Aorta (tissue), 5 donors: ENCODE measurements around the gene SLC49A4. TPM values are rescaled to one million over a fixed set of nuclear protein-coding genes. Genes with fewer than 3 reads are reported as not detected.

Source experiments
- ATAC-seq: fragments of 200-7000 bp; cut with Tn5 transposase; one replicate; pipeline ENCODE4 v1.9.1; 2022; ENCODE audit warnings: moderate library complexity; ENCODE audit not compliant: low FRiP score
- DNase-seq, 2 donors: peaks; one replicate each; pipeline ENCODE4 v3.0.0-alpha.2; 2020
- H3K27ac ChIP-seq, 2 donors: one replicate each; pipeline ENCODE4 v1.5.1; 2013; ENCODE audit warnings: low read length in 2 of 2, mild to moderate bottlenecking in 2 of 2, moderate library complexity in 2 of 2, control low read depth in 1 of 2, inconsistent platforms in 1 of 2, low read depth in 1 of 2
- H3K27me3 ChIP-seq, 2 donors: one replicate each; pipeline ENCODE4 v1.6.1; 2013; ENCODE audit warnings: control low read depth in 1 of 2, low read length in 1 of 2, mild to moderate bottlenecking in 1 of 2, moderate library complexity in 1 of 2; ENCODE audit not compliant: insufficient read depth in 2 of 2, control insufficient read depth in 1 of 2
- H3K36me3 ChIP-seq, 2 donors: one replicate each; pipeline ENCODE4 v1.6.1; 2013; ENCODE audit warnings: control low read depth in 1 of 2, low read length in 1 of 2, mild to moderate bottlenecking in 1 of 2; ENCODE audit not compliant: insufficient read depth in 2 of 2, control insufficient read depth in 1 of 2
- H3K4me1 ChIP-seq, 2 donors: one replicate each; pipeline ENCODE4 v1.6.1; 2013; ENCODE audit warnings: low read length in 2 of 2, control low read depth in 1 of 2, mild to moderate bottlenecking in 1 of 2, moderate library complexity in 1 of 2; ENCODE audit not compliant: insufficient read depth in 2 of 2, control insufficient read depth in 1 of 2
- H3K4me3 ChIP-seq, 2 donors: one replicate each; pipeline ENCODE4 v1.5.1; 2013; ENCODE audit warnings: low read length in 2 of 2, control low read depth in 1 of 2, mild to moderate bottlenecking in 1 of 2
- H3K9me3 ChIP-seq: one replicate; pipeline ENCODE4 v1.6.1; 2013; ENCODE audit warnings: mild to moderate bottlenecking, low read length; ENCODE audit not compliant: control insufficient read depth
- WGBS, 2 donors: extraction: QIAGEN DNeasy Blood & Tissue Kit; methylation state at CpG; one replicate each; pipeline ENCODE4 v1.1.7; 2013; 5-methylcytosine and 5-hydroxymethylcytosine counted together
- intact Hi-C, 2 donors: fragments of 100-400 bp; cut with DNase I; formaldehyde crosslinking; loops; one replicate each; pipeline versions ENCODE4 v1.14.2 to v1.15.0; 2022
- polyA plus RNA-seq, 2 donors: library from polyadenylated mRNA; stranded (reverse); fragments of 200-250 nt; gene quantifications; one replicate each; pipeline ENCODE4 v1.2.3, GENCODE V29; 2013
- total RNA-seq, 2 donors: library from RNA; stranded (reverse); fragmentation: NEBNext Ultra II Directional; extraction: Animal tissue kit (Norgen Biotek cat#: 25700); gene quantifications; one replicate each; pipeline ENCODE4 v1.2.1, GENCODE V29; 2021
- donor health status: healthy with polysubstance abuse.
- donor health status: Bipolar disorder and iron deficiency.
- donor health status: DM: no; HTN: no; CAD: no.
- donor health status: DM: no; HTN: no; CAD: no.
- donor health status: DM: yes; HTN: yes; CAD: no.

The SLC49A4 gene
- total and polyA plus RNA-seq, 4 donors: 3.1 to 13.4 (median 8.6) TPM

DNA sequence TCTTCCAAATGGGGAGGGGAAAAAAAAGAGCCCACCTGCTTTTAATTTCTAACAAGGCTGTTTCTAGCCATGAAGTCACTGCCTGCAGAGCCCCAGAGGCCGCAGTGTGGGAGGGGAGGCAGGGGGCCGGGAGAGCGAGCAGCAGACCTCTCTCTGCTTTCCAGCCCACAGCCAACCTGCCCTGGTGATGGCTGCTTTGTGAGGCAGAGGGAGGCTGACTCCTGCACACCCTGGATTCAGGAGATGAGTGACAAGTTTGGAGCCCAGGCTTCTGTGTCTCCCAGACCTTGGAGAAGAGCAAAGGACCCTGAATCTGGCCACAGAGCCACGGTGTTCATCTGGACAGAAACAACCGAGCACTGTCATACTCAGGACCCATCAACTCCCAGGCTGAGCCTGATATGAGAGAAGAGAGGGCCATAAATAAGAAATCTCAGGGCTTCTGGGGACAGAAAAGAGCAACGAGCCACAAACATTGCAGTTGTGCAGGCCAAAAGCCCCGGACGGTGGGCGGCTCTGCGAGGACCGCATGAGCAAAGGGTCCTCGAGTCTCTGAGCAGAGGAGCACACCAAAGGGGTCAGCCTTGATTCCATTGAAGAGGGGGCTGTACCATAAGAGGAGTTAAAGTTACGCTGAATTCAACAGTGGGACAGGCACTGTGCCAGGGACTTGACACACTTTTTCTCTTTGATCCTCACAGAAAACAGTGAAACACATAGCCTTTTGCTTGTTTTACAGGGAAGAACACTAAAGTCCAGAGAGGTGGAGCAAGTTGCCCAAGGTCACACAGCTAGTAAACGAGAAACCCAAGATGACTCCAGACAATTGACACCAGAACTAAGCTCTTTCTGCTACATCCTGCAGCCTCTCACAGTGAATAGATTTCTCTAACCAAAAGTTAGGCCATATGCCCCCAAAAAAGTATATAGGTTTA is 135.5 kb downstream of the SLC49A4 start:
- no peaks in the 10 kb centered on the region for H3K4me1 ChIP-seq
- no peaks in the 10 kb centered on the region for H3K36me3 ChIP-seq
- H3K27ac ChIP-seq: no peak overlapping the region
- WGBS, 2 donors: 85 to 89% methylated on average over 14 of the region's 14 CpGs
- intact Hi-C loops: no loop called here
- H3K9me3 ChIP-seq: no peaks in the 10 kb centered on the region
- H3K27me3 ChIP-seq: no peaks in the 10 kb centered on the region
- no peak overlapping the region for H3K4me3 ChIP-seq
- DNase-seq (no peak), ATAC-seq (no peak)

Other genes starting within 250 kb of the SLC49A4 start
- 10 to 100 TPM; 30.4 to 41.9 TPM for gene PARP9, start 230.8 kb upstream of the SLC49A4 start, total RNA-seq
- gene PARP9, start 230.8 kb upstream of the SLC49A4 start, polyA plus RNA-seq: 10 to 100 TPM; 13.5 to 20.5 TPM
- 10 to 100 TPM; 26.6 to 33.3 TPM for gene DTX3L, start 230.7 kb upstream of the SLC49A4 start, total RNA-seq
- 1 to 10 TPM; 5.5 to 6.0 TPM for gene DTX3L, start 230.7 kb upstream of the SLC49A4 start, polyA plus RNA-seq
- gene PARP15, start 217.4 kb upstream of the SLC49A4 start, total RNA-seq: 1 to 10 TPM; 2.3 to 7.3 TPM
- gene PARP15, start 217.4 kb upstream of the SLC49A4 start, polyA plus RNA-seq: under 1 TPM; 0.13 to 0.28 TPM
- 10 to 100 TPM; 54.4 to 79.6 TPM for gene PARP14, start 114.2 kb upstream of the SLC49A4 start, total RNA-seq
- gene PARP14, start 114.2 kb upstream of the SLC49A4 start, polyA plus RNA-seq: 10 to 100 TPM in 1 of 2 donors, 1 to 10 TPM in 1; 8.1 to 16.1 TPM
- 10 to 100 TPM in 1 of 2 donors, 1 to 10 TPM in 1; 8.5 to 18.6 TPM for gene HSPBAP1, start 1.2 kb upstream of the SLC49A4 start, total RNA-seq
- gene HSPBAP1, start 1.2 kb upstream of the SLC49A4 start, polyA plus RNA-seq: 10 to 100 TPM in 1 of 2 donors, 1 to 10 TPM in 1; 3.5 to 11.7 TPM
- 1 to 10 TPM in 1 of 2 donors, under 1 TPM in 1; 0.81 to 4.9 TPM for gene SEMA5B, start 232.7 kb downstream of the SLC49A4 start, total RNA-seq
- 1 to 10 TPM in 1 of 2 donors, under 1 TPM in 1; under 0.01 to 1.0 TPM for gene SEMA5B, start 232.7 kb downstream of the SLC49A4 start, polyA plus RNA-seq